Prostate gland (tissue), 2 donors: ENCODE measurements around the gene CRYBG3. TPM values are rescaled to one million over a fixed set of nuclear protein-coding genes. Genes with fewer than 3 reads are reported as not detected.

Experiments used
- DNase-seq: peaks from one replicate; pipeline ENCODE4 v3.0.0-alpha.2; 2019; ENCODE audit warnings: low spot score
- H3K27ac ChIP-seq, 2 donors: fragments of 200-600 bp; sonication (generic); 2 replicates each; pipeline ENCODE4 v1.5.1; 2017 to 2019
- H3K27me3 ChIP-seq: fragments of 200-600 bp; sonication (generic); replicated peaks from 2 replicates; pipeline ENCODE4 v1.5.1; 2019; ENCODE audit not compliant: insufficient read depth
- H3K36me3 ChIP-seq, 2 donors: fragments of 200-600 bp; sonication (generic); 1 replicate in 1 of 2; 2 replicates in 1 of 2; pipeline versions ENCODE4 v1.5.1 to v1.8.1; 2017 to 2019
- H3K4me1 ChIP-seq: fragments of 200-600 bp; sonication (generic); replicated peaks from 2 replicates; pipeline ENCODE4 v1.5.1; 2019
- H3K4me3 ChIP-seq, 2 donors: fragments of 200-600 bp; sonication (generic); 2 replicates each; pipeline ENCODE4 v1.5.1; 2017 to 2019
- H3K9me3 ChIP-seq: fragments of 200-600 bp; sonication (generic); 2 replicates; pipeline ENCODE4 v1.5.1; 2017
- CTCF ChIP-seq, 4 experiments: fragments of 200-600 bp in 2 of 4; fragments of 450-650 bp in 2 of 4; sonication (generic) in 2 of 4; IDR thresholded peaks; 1 replicate in 3 of 4; 2 replicates in 1 of 4; pipeline ENCODE4 v1.5.1; 2016 to 2019; ENCODE audit warnings: antibody characterized with exemption in 4 of 4, mild to moderate bottlenecking in 2 of 4, moderate library complexity in 2 of 4
- POLR2A ChIP-seq: fragments of 450-650 bp; IDR thresholded peaks from one replicate; pipeline ENCODE4 v1.6.1; 2016; ENCODE audit warnings: antibody characterized with exemption, mild to moderate bottlenecking
- POLR2AphosphoS5 ChIP-seq: sonication (generic); formaldehyde crosslinking; IDR thresholded peaks from one replicate; pipeline ENCODE4 v1.6.1; 2017; ENCODE audit warnings: antibody characterized with exemption
- WGBS: methylation state at CpG from one replicate; pipeline ENCODE4 v1.1.5; 2018; 5-methylcytosine and 5-hydroxymethylcytosine counted together
- intact Hi-C: fragments of 100-400 bp; cut with DNase I; formaldehyde crosslinking; loops from one replicate; pipeline ENCODE4 v1.14.2; 2022
- total RNA-seq, 2 donors: library from RNA; depleted of rRNA; stranded (reverse); fragments of >200 nt; gene quantifications; one replicate each; pipeline ENCODE4 v1.1.0, GENCODE V29; 2016

The CRYBG3 gene
- total RNA-seq, 2 donors from 2014 or later, result 22.0 to 23.5 TPM

GRCh38 chr3:97958396-97958795 is 136.6 kb downstream of the CRYBG3 start:
- no peaks in the 10 kb centered on the region for H3K27me3 ChIP-seq
- no peak overlapping the region for H3K4me3 ChIP-seq
- TF ChIP-seq POLR2AphosphoS5, result no peak
- no peak for TF ChIP-seq POLR2A
- no peak for TF ChIP-seq CTCF (IDR thresholded peaks at IDR 0.05)
- no peak for DNase-seq
- intact Hi-C loops, result no loop called here
- WGBS, result 84% methylated on average over 2 of the region's 2 CpGs
- H3K36me3 ChIP-seq, result no peaks in the 10 kb centered on the region
- H3K27ac ChIP-seq, result no peak overlapping the region
- H3K9me3 ChIP-seq, result no peaks in the 10 kb centered on the region
- no peaks in the 10 kb centered on the region for H3K4me1 ChIP-seq

GRCh38 chr3:97958796-97959195 is 137.0 kb downstream of the CRYBG3 start:
- Histone ChIP-seq H3K4me3 (no peak overlapping the region), H3K4me1 (no peaks in the 10 kb centered on the region), H3K36me3 (no peaks in the 10 kb centered on the region), H3K9me3 (no peaks in the 10 kb centered on the region), H3K27ac (no peak overlapping the region), H3K27me3 (no peaks in the 10 kb centered on the region)
- DNase-seq, result no peak
- WGBS, result 97% methylated on average over 9 of the region's 9 CpGs
- TF ChIP-seq POLR2AphosphoS5, result no peak
- intact Hi-C loops, result no loop called here

- Histone ChIP-seq H3K27me3 (no peaks in the 10 kb centered on the region), H3K4me1 (no peaks in the 10 kb centered on the region), H3K4me3 (no peak overlapping the region), H3K27ac (no peak overlapping the region), H3K36me3 (no peaks in the 10 kb centered on the region), H3K9me3 (no peaks in the 10 kb centered on the region)
- DNase-seq, result no peak
- intact Hi-C loops, result no loop called here
- TF ChIP-seq CTCF (IDR thresholded peaks at IDR 0.05) (no peak), POLR2A (no peak), POLR2AphosphoS5 (no peak)
- WGBS, result 96% methylated on average over 5 of the region's 5 CpGs
Observed at GRCh38 chr3:97959872-97960271, 138.1 kb downstream of the CRYBG3 start.

- TF ChIP-seq POLR2A, result no peak
- no peak for TF ChIP-seq POLR2AphosphoS5
- TF ChIP-seq CTCF (IDR thresholded peaks at IDR 0.05), result no peak
- Histone ChIP-seq H3K36me3 (no peaks in the 10 kb centered on the region), H3K4me1 (no peaks in the 10 kb centered on the region), H3K4me3 (no peak overlapping the region), H3K27me3 (no peaks in the 10 kb centered on the region), H3K9me3 (no peaks in the 10 kb centered on the region), H3K27ac (no peak overlapping the region)
- no peak for DNase-seq
- 86% methylated on average over 5 of the region's 5 CpGs for WGBS
- intact Hi-C loops, result no loop called here
Observed at GRCh38 chr3:97960551-97960950, 138.7 kb downstream of the CRYBG3 start.

GRCh38 chr3:97960993-97961766 is 139.4 kb downstream of the CRYBG3 start:
- TF ChIP-seq CTCF (IDR thresholded peaks at IDR 0.05) (no peak), POLR2A (no peak), POLR2AphosphoS5 (no peak)
- H3K4me1 ChIP-seq, result no peaks in the 10 kb centered on the region
- 78% methylated on average over 8 of the region's 8 CpGs for WGBS
- H3K27me3 ChIP-seq, result no peaks in the 10 kb centered on the region
- intact Hi-C loops, result no loop called here
- H3K27ac ChIP-seq, result no peak overlapping the region
- no peak overlapping the region for H3K4me3 ChIP-seq
- no peaks in the 10 kb centered on the region for H3K36me3 ChIP-seq
- no peak for DNase-seq
- no peaks in the 10 kb centered on the region for H3K9me3 ChIP-seq
